Parathyroid adenoma (tissue), 2 donors: ENCODE results near the gene SPOUT1.

ENCODE experiments used
- H2AFZ ChIP-seq: fragments of 300-600 bp; sonication (generic); one replicate; pipeline ENCODE4 v1.7.0; 2017; ENCODE audit warnings: antibody characterized with exemption, mild to moderate bottlenecking
- H3K27ac ChIP-seq: fragments of 300-600 bp; sonication (generic); one replicate; pipeline ENCODE4 v1.7.0; 2017
- H3K27me3 ChIP-seq: fragments of 300-600 bp; sonication (generic); one replicate; pipeline ENCODE4 v1.7.0; 2017; ENCODE audit warnings: low read length; ENCODE audit not compliant: control insufficient read depth, insufficient read depth
- H3K36me3 ChIP-seq: fragments of 300-600 bp; sonication (generic); one replicate; pipeline ENCODE4 v1.7.0; 2017; ENCODE audit warnings: low read length; ENCODE audit not compliant: control insufficient read depth, insufficient read depth
- H3K4me1 ChIP-seq: fragments of 300-600 bp; sonication (generic); one replicate; pipeline ENCODE4 v1.7.0; 2017; ENCODE audit warnings: control low read depth
- H3K4me2 ChIP-seq: fragments of 300-600 bp; sonication (generic); one replicate; pipeline ENCODE4 v1.7.0; 2017; ENCODE audit warnings: low read length
- H3K4me3 ChIP-seq: fragments of 300-600 bp; sonication (generic); one replicate; pipeline ENCODE4 v1.7.0; 2017; ENCODE audit warnings: low read depth, low read length
- H3K79me2 ChIP-seq: fragments of 300-600 bp; sonication (generic); one replicate; pipeline ENCODE4 v1.7.0; 2017; ENCODE audit warnings: control low read depth
- H3K9ac ChIP-seq: fragments of 300-600 bp; sonication (generic); one replicate; pipeline ENCODE4 v1.7.0; 2017; ENCODE audit warnings: mild to moderate bottlenecking
- H3K9me3 ChIP-seq: fragments of 300-600 bp; sonication (generic); one replicate; pipeline ENCODE4 v1.7.0; 2017; ENCODE audit warnings: low read length; ENCODE audit not compliant: control insufficient read depth
- TF ChIP-seq, protein P1 (sequence below): fragments of 300-600 bp; sonication (generic); IDR thresholded peaks from one replicate; pipeline ENCODE4 v1.7.0; 2017; ENCODE audit warnings: antibody characterized with exemption, mild to moderate bottlenecking
- donor health status: primary hyperparathyroidism.

The SPOUT1 gene

GRCh38 chr9:128841694-128842492, 12.3 kb upstream of the SPOUT1 start:
- no peaks in the 10 kb centered on the region for H3K4me1 ChIP-seq
- TF ChIP-seq, protein P1, sequence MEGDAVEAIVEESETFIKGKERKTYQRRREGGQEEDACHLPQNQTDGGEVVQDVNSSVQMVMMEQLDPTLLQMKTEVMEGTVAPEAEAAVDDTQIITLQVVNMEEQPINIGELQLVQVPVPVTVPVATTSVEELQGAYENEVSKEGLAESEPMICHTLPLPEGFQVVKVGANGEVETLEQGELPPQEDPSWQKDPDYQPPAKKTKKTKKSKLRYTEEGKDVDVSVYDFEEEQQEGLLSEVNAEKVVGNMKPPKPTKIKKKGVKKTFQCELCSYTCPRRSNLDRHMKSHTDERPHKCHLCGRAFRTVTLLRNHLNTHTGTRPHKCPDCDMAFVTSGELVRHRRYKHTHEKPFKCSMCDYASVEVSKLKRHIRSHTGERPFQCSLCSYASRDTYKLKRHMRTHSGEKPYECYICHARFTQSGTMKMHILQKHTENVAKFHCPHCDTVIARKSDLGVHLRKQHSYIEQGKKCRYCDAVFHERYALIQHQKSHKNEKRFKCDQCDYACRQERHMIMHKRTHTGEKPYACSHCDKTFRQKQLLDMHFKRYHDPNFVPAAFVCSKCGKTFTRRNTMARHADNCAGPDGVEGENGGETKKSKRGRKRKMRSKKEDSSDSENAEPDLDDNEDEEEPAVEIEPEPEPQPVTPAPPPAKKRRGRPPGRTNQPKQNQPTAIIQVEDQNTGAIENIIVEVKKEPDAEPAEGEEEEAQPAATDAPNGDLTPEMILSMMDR, result no peak
- no peak overlapping the region for H3K4me2 ChIP-seq
- no peaks in the 10 kb centered on the region for H3K79me2 ChIP-seq
- H2AFZ ChIP-seq, result no peak overlapping the region
- H3K27ac ChIP-seq, result no peak overlapping the region
- no peaks in the 10 kb centered on the region for H3K9me3 ChIP-seq
- H3K27me3 ChIP-seq, result no peaks in the 10 kb centered on the region
- H3K4me3 ChIP-seq, result no peak overlapping the region
- no peaks in the 10 kb centered on the region for H3K36me3 ChIP-seq
- H3K9ac ChIP-seq, result no peak overlapping the region

DNA sequence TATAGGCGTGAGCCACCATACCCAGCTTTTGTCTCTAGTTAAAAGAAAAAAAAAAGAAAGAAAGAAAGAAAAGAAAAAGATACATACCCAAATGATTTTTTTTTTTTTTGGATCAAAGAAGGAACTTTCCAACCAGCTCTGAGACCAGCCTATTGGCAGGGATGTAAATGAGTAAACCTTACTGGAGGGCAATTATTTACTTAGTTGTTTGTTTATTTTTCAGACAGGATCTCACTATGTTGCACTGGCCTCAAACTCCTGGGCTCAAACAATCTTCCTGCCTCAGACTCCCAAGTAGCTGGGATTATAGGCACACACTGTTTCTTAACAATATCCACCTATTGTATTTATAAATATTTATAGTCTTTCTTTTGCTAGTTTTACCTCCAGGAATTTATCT, 10.9 kb upstream of the SPOUT1 start:
- Histone ChIP-seq H3K79me2 (no peaks in the 10 kb centered on the region), H3K9me3 (no peaks in the 10 kb centered on the region), H3K27ac (no peak overlapping the region), H3K4me3 (no peak overlapping the region), H3K4me1 (no peaks in the 10 kb centered on the region), H3K9ac (no peak overlapping the region), H3K27me3 (no peaks in the 10 kb centered on the region), H2AFZ (no peak overlapping the region), H3K36me3 (no peaks in the 10 kb centered on the region), H3K4me2 (no peak overlapping the region)
- TF ChIP-seq, protein P1, result no peak

- Histone ChIP-seq H3K27ac (no peak overlapping the region), H3K9ac (no peak overlapping the region), H3K27me3 (no peaks in the 10 kb centered on the region), H3K36me3 (no peaks in the 10 kb centered on the region), H3K9me3 (no peaks in the 10 kb centered on the region), H3K79me2 (no peaks in the 10 kb centered on the region), H3K4me1 (no peaks in the 10 kb centered on the region), H3K4me2 (no peak overlapping the region), H2AFZ (no peak overlapping the region), H3K4me3 (no peak overlapping the region)
- TF ChIP-seq, protein P1, result no peak
These were observed 8.7 kb upstream of the SPOUT1 start for GRCh38 chr9:128838338-128838737.

GRCh38 chr9:128836509-128837145, 7.0 kb upstream of the SPOUT1 start:
- Histone ChIP-seq H3K4me1 (no peaks in the 10 kb centered on the region), H3K4me2 (no peak overlapping the region), H3K4me3 (no peak overlapping the region), H3K79me2 (no peaks in the 10 kb centered on the region), H3K27me3 (no peaks in the 10 kb centered on the region), H3K27ac (no peak overlapping the region), H3K36me3 (no peaks in the 10 kb centered on the region), H3K9ac (no peak overlapping the region), H3K9me3 (no peaks in the 10 kb centered on the region), H2AFZ (no peak overlapping the region)
- TF ChIP-seq, protein P1, result no peak
